GM23338 (cell line): ENCODE results near the gene FNDC10. TPM values are rescaled to one million over a fixed set of nuclear protein-coding genes. Genes with fewer than 3 reads are reported as not detected.

ENCODE experiments used
- ATAC-seq: fragments of 200-7000 bp; cut with Tn5 transposase; 3 replicates; pipeline ENCODE4 v1.9.1; 2020
- DNase-seq: peaks from one replicate; pipeline ENCODE4 v3.0.0-alpha.2; 2015; ENCODE audit warnings: low spot score
- H2AFZ ChIP-seq: fragments of 200-600 bp; sonication (generic); 2 replicates; pipeline ENCODE4 v1.8.0; 2016; ENCODE audit warnings: antibody characterized with exemption, mild to moderate bottlenecking, moderate library complexity
- H3F3A ChIP-seq: fragments of 200-600 bp; sonication (generic); replicated peaks from 2 replicates; pipeline ENCODE4 v1.8.0; 2017; ENCODE audit warnings: antibody characterized with exemption, mixed run types, low read depth
- H3K27ac ChIP-seq: fragments of 200-600 bp; sonication (generic); 2 replicates; pipeline ENCODE4 v1.6.1; 2016; ENCODE audit warnings: low read depth
- H3K27me3 ChIP-seq: fragments of 200-600 bp; sonication (generic); 2 replicates; pipeline ENCODE4 v1.8.0; 2016; ENCODE audit warnings: mild to moderate bottlenecking, mixed run types, moderate library complexity; ENCODE audit not compliant: insufficient read depth
- H3K36me3 ChIP-seq: fragments of 200-600 bp; sonication (generic); 2 replicates; pipeline ENCODE4 v1.8.0; 2016; ENCODE audit warnings: mild to moderate bottlenecking; ENCODE audit not compliant: insufficient read depth
- H3K4me1 ChIP-seq: fragments of 200-600 bp; sonication (generic); 2 replicates; pipeline ENCODE4 v1.8.0; 2016; ENCODE audit warnings: mild to moderate bottlenecking, moderate library complexity; ENCODE audit not compliant: insufficient read depth
- H3K4me2 ChIP-seq: fragments of 200-600 bp; sonication (generic); 2 replicates; pipeline ENCODE4 v1.7.1; 2017; ENCODE audit warnings: mixed run types
- H3K4me3 ChIP-seq: fragments of 200-600 bp; sonication (generic); 2 replicates; pipeline ENCODE4 v1.6.1; 2016; ENCODE audit warnings: mixed run types
- H3K79me2 ChIP-seq: fragments of 200-600 bp; sonication (generic); replicated peaks from 2 replicates; pipeline ENCODE4 v1.8.0; 2017; ENCODE audit warnings: mild to moderate bottlenecking; ENCODE audit not compliant: insufficient read depth
- H3K9me2 ChIP-seq: fragments of 200-600 bp; sonication (generic); 2 replicates; pipeline ENCODE4 v1.8.0; 2017; ENCODE audit not compliant: insufficient read depth
- H4K20me1 ChIP-seq: fragments of 200-600 bp; sonication (generic); replicated peaks from 2 replicates; pipeline ENCODE4 v1.8.0; 2017; ENCODE audit warnings: mild to moderate bottlenecking; ENCODE audit not compliant: insufficient read depth
- H3K27ac Mint-ChIP-seq: 2 replicates; pipeline ENCODE4 v1.8.0; 2020; ENCODE audit warnings: inconsistent platforms, mild to moderate bottlenecking, moderate library complexity, mixed read lengths
- H3K27me3 Mint-ChIP-seq: 3 replicates; pipeline ENCODE4 v1.8.0; 2022; ENCODE audit warnings: low read depth, mild to moderate bottlenecking, moderate library complexity, mixed read lengths, inconsistent platforms; ENCODE audit not compliant: insufficient read depth, poor library complexity
- H3K36me3 Mint-ChIP-seq: 3 replicates; pipeline ENCODE4 v1.8.0; 2021; ENCODE audit warnings: low read depth, mild to moderate bottlenecking, inconsistent platforms, moderate library complexity, mixed read lengths
- H3K4me1 Mint-ChIP-seq: 3 replicates; pipeline ENCODE4 v1.8.0; 2020; ENCODE audit warnings: mild to moderate bottlenecking, inconsistent platforms, mixed read lengths
- H3K4me3 Mint-ChIP-seq: 3 replicates; pipeline ENCODE4 v1.8.0; 2021; ENCODE audit warnings: moderate library complexity, mild to moderate bottlenecking, inconsistent platforms, mixed read lengths
- H3K9me3 Mint-ChIP-seq: 3 replicates; pipeline ENCODE4 v1.8.0; 2020; ENCODE audit warnings: moderate library complexity, mild to moderate bottlenecking, inconsistent platforms, mixed read lengths
- CREB1 ChIP-seq: fragments of 250-450 bp; sonication (Bioruptor Pico); IDR thresholded peaks from 2 replicates; pipeline ENCODE4 v1.5.0; 2020; ENCODE audit warnings: low read depth, mild to moderate bottlenecking, moderate library complexity
- ETS1 ChIP-seq: IDR thresholded peaks from 2 replicates; pipeline ENCODE4 v1.6.1; 2016; ENCODE audit warnings: antibody characterized with exemption
- EZH2 ChIP-seq: fragments of 200-600 bp; sonication (generic); IDR thresholded peaks from one replicate; pipeline ENCODE4 v1.8.0; 2017; ENCODE audit warnings: antibody characterized with exemption, mild to moderate bottlenecking, low read depth; ENCODE audit not compliant: unreplicated experiment
- POLR2AphosphoS5 ChIP-seq: IDR thresholded peaks from 2 replicates; pipeline ENCODE4 v1.6.1; 2016; ENCODE audit warnings: antibody characterized with exemption, low read depth
- STAT1 ChIP-seq: IDR thresholded peaks from one replicate; pipeline ENCODE4 v1.6.1; 2016; ENCODE audit warnings: antibody characterized with exemption; ENCODE audit not compliant: unreplicated experiment
- ZNF114 ChIP-seq: fragments of 250-450 bp; sonication (Bioruptor Pico); IDR thresholded peaks from 2 replicates; pipeline ENCODE4 v1.5.0; 2020; ENCODE audit warnings: mild to moderate bottlenecking, moderate library complexity
- ZNF462 ChIP-seq: fragments of 250-450 bp; sonication (Bioruptor Pico); IDR thresholded peaks from 2 replicates; pipeline ENCODE4 v1.5.0; 2020; ENCODE audit warnings: mild to moderate bottlenecking, moderate library complexity
- polyA plus RNA-seq: library from polyadenylated mRNA; unstranded; fragments of >200 nt; fragmentation: Nextera tagmentation; extraction: Ambion mirVana; gene quantifications from 2 replicates; pipeline ENCODE4 v1.2.1, GENCODE V29; 2016
- total RNA-seq: library from RNA; depleted of rRNA; stranded (reverse); fragments of >200 nt; shearing (Covaris generic); gene quantifications from 2 replicates; pipeline ENCODE4 v1.2.3, GENCODE V29; 2014
- TF ChIP-seq, protein P1 (sequence below): IDR thresholded peaks from one replicate; pipeline ENCODE4 v1.6.1; 2018; ENCODE audit warnings: antibody characterized with exemption; ENCODE audit not compliant: unreplicated experiment

Gene FNDC10
- total and polyA plus RNA-seq, 2 experiments from 2014 or later = 7.7 to 15.1 TPM

GRCh38 chr1:1556505-1556904 lies 43.4 kb downstream of the FNDC10 start:
- Mint-ChIP-seq H3K27ac (peak overlapping the region; percentile 52; the same call in 1 of the 2 replicates), H3K4me3 (no peak overlapping the region), H3K4me1 (no peaks in the 10 kb centered on the region; the same call in 2 of the 3 replicates), H3K27me3 (peaks cover 15% of the 10 kb centered on the region), H3K36me3 (peaks cover 8% of the 10 kb centered on the region), H3K9me3 (no peaks in the 10 kb centered on the region)
- no peak overlapping the region for H3K4me2 ChIP-seq
- peaks cover 17% of the 10 kb centered on the region for H3K79me2 ChIP-seq
- no peak for DNase-seq
- 0 out of 2 replicates have a peak, but pooled peaks cover 13% of the 10 kb centered on the region for H3F3A ChIP-seq
- H3K4me3 ChIP-seq = no peak overlapping the region
- peaks cover 19% of the 10 kb centered on the region for H4K20me1 ChIP-seq
- no peaks in the 10 kb centered on the region for H3K4me1 ChIP-seq
- no peaks in the 10 kb centered on the region for H3K9me2 ChIP-seq
- no peak for ATAC-seq
- no peak overlapping the region for H3K27ac ChIP-seq
- no peaks in the 10 kb centered on the region for H3K27me3 ChIP-seq
- H3K36me3 ChIP-seq = no peaks in the 10 kb centered on the region
- TF ChIP-seq, protein P1, sequence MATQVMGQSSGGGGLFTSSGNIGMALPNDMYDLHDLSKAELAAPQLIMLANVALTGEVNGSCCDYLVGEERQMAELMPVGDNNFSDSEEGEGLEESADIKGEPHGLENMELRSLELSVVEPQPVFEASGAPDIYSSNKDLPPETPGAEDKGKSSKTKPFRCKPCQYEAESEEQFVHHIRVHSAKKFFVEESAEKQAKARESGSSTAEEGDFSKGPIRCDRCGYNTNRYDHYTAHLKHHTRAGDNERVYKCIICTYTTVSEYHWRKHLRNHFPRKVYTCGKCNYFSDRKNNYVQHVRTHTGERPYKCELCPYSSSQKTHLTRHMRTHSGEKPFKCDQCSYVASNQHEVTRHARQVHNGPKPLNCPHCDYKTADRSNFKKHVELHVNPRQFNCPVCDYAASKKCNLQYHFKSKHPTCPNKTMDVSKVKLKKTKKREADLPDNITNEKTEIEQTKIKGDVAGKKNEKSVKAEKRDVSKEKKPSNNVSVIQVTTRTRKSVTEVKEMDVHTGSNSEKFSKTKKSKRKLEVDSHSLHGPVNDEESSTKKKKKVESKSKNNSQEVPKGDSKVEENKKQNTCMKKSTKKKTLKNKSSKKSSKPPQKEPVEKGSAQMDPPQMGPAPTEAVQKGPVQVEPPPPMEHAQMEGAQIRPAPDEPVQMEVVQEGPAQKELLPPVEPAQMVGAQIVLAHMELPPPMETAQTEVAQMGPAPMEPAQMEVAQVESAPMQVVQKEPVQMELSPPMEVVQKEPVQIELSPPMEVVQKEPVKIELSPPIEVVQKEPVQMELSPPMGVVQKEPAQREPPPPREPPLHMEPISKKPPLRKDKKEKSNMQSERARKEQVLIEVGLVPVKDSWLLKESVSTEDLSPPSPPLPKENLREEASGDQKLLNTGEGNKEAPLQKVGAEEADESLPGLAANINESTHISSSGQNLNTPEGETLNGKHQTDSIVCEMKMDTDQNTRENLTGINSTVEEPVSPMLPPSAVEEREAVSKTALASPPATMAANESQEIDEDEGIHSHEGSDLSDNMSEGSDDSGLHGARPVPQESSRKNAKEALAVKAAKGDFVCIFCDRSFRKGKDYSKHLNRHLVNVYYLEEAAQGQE = no peak
- TF ChIP-seq STAT1 (no peak), CREB1 (no peak), POLR2AphosphoS5 (no peak), ETS1 (no peak), ZNF462 (CRISPR knock-in tag) (no peak), ZNF114 (CRISPR knock-in tag) (no peak), EZH2 (no peak)
- H2AFZ ChIP-seq = no peak overlapping the region
